Pancreas (tissue), 10 donors: ENCODE measurements around the gene MMP14. TPM values are rescaled to one million over a fixed set of nuclear protein-coding genes. Genes with fewer than 3 reads are reported as not detected.

Experiments
- ATAC-seq, 4 donors: fragments of 200-7000 bp; cut with Tn5 transposase; one replicate each; pipeline versions ENCODE4 v1.8.0 to v1.9.1; 2020; ENCODE audit warnings: mild to moderate bottlenecking in 4 of 4, moderate library complexity in 4 of 4
- DNase-seq, 6 donors: peaks; one replicate each; pipeline ENCODE4 v3.0.0-alpha.2; 2020
- FAIRE-seq: peaks from 2 replicates; lab custom pipeline; 2012; peaks lifted over from hg19 to GRCh38; lab: Jason Lieb, UNC
- H3K27ac ChIP-seq, 4 donors: fragments of 200-600 bp; sonication (generic); 1 replicate in 3 of 4; 2 replicates in 1 of 4; pipeline versions ENCODE4 v1.5.0 to v1.8.0; 2020
- H3K27me3 ChIP-seq, 4 donors: fragments of 200-600 bp; one replicate each; pipeline ENCODE4 v1.8.0; 2021
- H3K36me3 ChIP-seq, 3 donors: fragments of 200-600 bp; sonication (generic) in 1 of 3; one replicate each; pipeline versions ENCODE4 v1.5.0 to v1.8.0; 2020 to 2021
- H3K4me1 ChIP-seq, 3 donors: fragments of 200-600 bp; one replicate each; pipeline ENCODE4 v1.8.0; 2021
- H3K4me3 ChIP-seq, 4 donors: fragments of 200-600 bp; sonication (generic) in 2 of 4; one replicate each; pipeline versions ENCODE4 v1.5.0 to v1.8.0; 2020 to 2021
- H3K9me3 ChIP-seq, 4 donors: fragments of 200-600 bp; one replicate each; pipeline ENCODE4 v1.8.0; 2021
- WGBS, 2 donors: extraction: QIAGEN DNeasy Blood & Tissue Kit; methylation state at CpG; one replicate each; pipeline ENCODE4 v1.1.7; 2013; 5-methylcytosine and 5-hydroxymethylcytosine counted together
- intact Hi-C, 3 donors: fragments of 100-400 bp; cut with DNase I; formaldehyde crosslinking; loops; one replicate each; pipeline versions ENCODE4 v1.11.1 to v1.14.2; 2022
- polyA plus RNA-seq, 2 donors: library from polyadenylated mRNA; stranded (reverse); fragments of 200-250 nt; gene quantifications; one replicate each; pipeline ENCODE4 v1.2.3, GENCODE V29; 2013
- total RNA-seq, 6 donors: library from RNA; stranded (reverse); fragmentation: NEBNext Ultra II Directional in 4 of 6; extraction: Animal tissue kit (Norgen Biotek cat#: 25700) in 4 of 6; gene quantifications; one replicate each; pipeline versions ENCODE4 v1.2.1 to v1.2.4, GENCODE V29; 2021 to 2023
- TF ChIP-seq, protein P1 (sequence below), 4 donors: fragments of 200-600 bp; sonication (generic) in 3 of 4; IDR thresholded peaks; one replicate each; pipeline versions ENCODE4 v1.5.0 to v1.8.0; 2021; ENCODE audit warnings: antibody characterized with exemption in 4 of 4
- donor health status: healthy with polysubstance abuse.
- donor health status: DM: no; HTN: no; CAD: no; lungs with moderate emphysema.
- donor health status: DM: no; HTN: no; CAD: no.
- donor health status: control.
- donor health status: control.
- donor health status: Bipolar disorder and iron deficiency.
- donor health status: DM: yes; HTN: yes; CAD: no.
- donor health status: DM: no; HTN: no; CAD: no.
- donor health status: DM: no; HTN: no; CAD: no.
- donor health status: DM: yes; HTN: yes; CAD: no.

The MMP14 gene
- total and polyA plus RNA-seq, 8 donors, result 18.7 to 146 (median 34.0) TPM

DNA sequence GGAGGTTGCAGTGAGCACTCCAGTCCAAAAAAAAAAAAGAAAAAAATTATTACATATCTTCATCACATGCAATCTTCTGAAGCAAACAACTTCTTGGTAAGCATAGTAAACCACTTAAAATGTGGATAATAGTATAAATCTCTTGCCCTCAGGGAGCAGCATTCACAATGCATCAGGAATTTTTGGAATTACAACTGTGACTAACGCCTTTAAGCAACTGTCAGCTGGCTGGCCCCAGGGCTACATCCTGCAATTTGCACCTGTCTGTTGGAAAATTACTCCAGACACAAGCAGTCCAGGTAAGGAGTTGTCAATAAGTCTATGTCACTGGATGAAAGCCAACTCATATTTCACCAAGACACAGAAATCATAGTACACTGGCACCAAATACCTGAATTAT, 15.7 kb upstream of the MMP14 start:
- no peaks in the 10 kb centered on the region for H3K27me3 ChIP-seq
- H3K27ac ChIP-seq, result peak overlapping the region; percentile 44 to 88 (median 68)
- intact Hi-C loops, result loop anchor here in 1 of 3 donors (5.0 kb wide), 1 partner anchor 37 kb away; no protein-coding TSS in a partner anchor
- FAIRE-seq (no peak), DNase-seq (no peak), ATAC-seq (no peak)
- H3K9me3 ChIP-seq, result no peaks in the 10 kb centered on the region
- H3K36me3 ChIP-seq, result no peaks in the 10 kb centered on the region
- WGBS, 2 donors, result 23 to 25% methylated on average over 1 of the region's 1 CpG
- H3K4me3 ChIP-seq, result no peak overlapping the region
- peaks cover 22 to 42% (median 39%) of the 10 kb centered on the region in 3 donors for H3K4me1 ChIP-seq
- TF ChIP-seq, protein P1, sequence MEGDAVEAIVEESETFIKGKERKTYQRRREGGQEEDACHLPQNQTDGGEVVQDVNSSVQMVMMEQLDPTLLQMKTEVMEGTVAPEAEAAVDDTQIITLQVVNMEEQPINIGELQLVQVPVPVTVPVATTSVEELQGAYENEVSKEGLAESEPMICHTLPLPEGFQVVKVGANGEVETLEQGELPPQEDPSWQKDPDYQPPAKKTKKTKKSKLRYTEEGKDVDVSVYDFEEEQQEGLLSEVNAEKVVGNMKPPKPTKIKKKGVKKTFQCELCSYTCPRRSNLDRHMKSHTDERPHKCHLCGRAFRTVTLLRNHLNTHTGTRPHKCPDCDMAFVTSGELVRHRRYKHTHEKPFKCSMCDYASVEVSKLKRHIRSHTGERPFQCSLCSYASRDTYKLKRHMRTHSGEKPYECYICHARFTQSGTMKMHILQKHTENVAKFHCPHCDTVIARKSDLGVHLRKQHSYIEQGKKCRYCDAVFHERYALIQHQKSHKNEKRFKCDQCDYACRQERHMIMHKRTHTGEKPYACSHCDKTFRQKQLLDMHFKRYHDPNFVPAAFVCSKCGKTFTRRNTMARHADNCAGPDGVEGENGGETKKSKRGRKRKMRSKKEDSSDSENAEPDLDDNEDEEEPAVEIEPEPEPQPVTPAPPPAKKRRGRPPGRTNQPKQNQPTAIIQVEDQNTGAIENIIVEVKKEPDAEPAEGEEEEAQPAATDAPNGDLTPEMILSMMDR (IDR thresholded peaks at IDR 0.05), result no peak

DNA sequence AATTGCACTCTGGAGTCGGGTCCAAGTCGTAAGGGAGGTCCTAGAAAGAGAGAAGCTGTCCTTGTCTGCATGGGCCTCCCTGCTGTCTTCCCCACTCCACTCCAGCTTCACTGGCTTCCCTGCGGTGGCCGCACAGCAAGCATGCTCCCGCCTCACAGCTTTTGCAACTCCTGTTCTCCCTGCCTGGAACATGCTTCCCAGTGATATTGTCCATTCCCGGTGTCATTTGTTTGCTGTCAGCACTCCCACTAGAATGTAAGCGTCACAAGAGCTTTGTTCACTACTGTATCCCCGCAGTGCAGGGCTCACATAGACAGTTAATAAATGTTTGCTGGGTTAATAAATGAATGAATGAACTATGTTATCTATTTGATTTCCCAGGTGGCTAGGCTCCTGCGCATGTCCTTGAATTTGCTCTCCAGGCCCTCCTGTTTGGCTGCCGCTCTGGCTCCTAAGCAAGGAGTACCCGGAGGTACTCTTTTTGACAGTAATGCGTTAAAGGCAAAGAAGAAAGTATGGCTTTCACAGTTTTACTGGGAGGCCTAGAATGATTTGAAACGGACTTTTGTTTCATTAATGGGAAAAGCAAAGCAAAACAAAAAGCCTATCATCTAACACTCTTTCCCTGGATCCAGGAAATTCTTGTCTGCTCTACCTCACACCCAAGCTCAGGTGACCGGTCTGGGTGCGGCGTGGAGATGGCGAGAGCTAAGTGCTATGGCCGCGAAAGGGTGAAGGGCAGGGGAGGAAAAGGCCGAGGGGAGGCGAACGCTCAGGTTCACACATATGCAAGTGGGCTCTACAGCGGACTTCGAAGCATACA, 15.0 kb upstream of the MMP14 start:
- peaks cover 22 to 41% (median 39%) of the 10 kb centered on the region in 3 donors for H3K4me1 ChIP-seq
- intact Hi-C loops, result loop anchor here in 1 of 3 donors (5.0 kb wide), 1 partner anchor 36 kb away; no protein-coding TSS in a partner anchor
- peak in 4 of 6 donors; percentile 59 to 69 (median 66) for DNase-seq
- TF ChIP-seq, protein P1 (IDR thresholded peaks at IDR 0.05), result no peak
- H3K9me3 ChIP-seq, result no peaks in the 10 kb centered on the region
- peak overlapping the region; percentile 44 to 88 (median 68) for H3K27ac ChIP-seq
- no peaks in the 10 kb centered on the region for H3K27me3 ChIP-seq
- no peak overlapping the region for H3K4me3 ChIP-seq
- H3K36me3 ChIP-seq, result no peaks in the 10 kb centered on the region
- no peak for FAIRE-seq
- WGBS, 2 donors, result 22 to 28% methylated on average over 24 of the region's 24 CpGs
- peak; percentile 41 to 76 (median 48) for ATAC-seq

DNA sequence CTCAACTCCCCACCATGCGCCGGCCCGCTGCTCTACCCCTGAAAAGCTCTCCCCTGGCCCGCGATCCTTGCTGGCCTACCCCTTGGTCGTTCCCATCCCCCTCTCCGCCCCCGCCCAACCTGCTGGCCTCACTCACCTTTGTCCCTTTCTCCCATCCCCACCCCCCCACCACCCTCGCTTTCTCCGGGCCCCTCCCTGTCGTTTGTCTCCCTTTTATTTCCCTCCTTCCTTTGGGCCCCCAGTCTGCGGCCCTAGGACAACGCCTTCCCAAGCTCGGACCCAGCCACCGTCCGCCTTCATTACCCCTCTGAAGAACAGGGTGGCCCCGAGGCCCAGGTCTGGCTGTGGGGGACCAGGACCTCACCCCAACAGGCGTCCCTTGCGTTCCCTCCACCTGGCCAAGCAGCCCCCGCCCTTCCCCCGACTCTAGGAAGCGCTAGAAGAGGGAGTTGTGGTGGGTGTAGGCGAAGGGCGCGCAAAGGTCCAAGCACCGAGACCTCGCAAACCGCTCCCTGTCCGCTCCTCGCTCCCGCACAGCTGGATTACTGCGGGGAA, 14.3 kb upstream of the MMP14 start:
- intact Hi-C loops, result loop anchor here in 1 of 3 donors (5.0 kb wide), 1 partner anchor 35 kb away; no protein-coding TSS in a partner anchor
- peak in 3 of 6 donors; percentile 32 to 77 (median 55) for DNase-seq
- WGBS, 2 donors, result 67 to 73% methylated on average over 31 to 32 of the region's 32 CpGs
- Histone ChIP-seq H3K27ac (peak overlapping the region; percentile 52 to 88 (median 68)), H3K9me3 (no peaks in the 10 kb centered on the region), H3K4me3 (peak overlapping the region in 2 of 4 donors; percentile 4 to 41), H3K27me3 (no peaks in the 10 kb centered on the region), H3K36me3 (no peaks in the 10 kb centered on the region), H3K4me1 (peaks cover 22 to 41% (median 39%) of the 10 kb centered on the region in 3 donors)
- ATAC-seq, result no peak
- no peak for FAIRE-seq
- TF ChIP-seq, protein P1 (IDR thresholded peaks at IDR 0.05), result no peak

DNA sequence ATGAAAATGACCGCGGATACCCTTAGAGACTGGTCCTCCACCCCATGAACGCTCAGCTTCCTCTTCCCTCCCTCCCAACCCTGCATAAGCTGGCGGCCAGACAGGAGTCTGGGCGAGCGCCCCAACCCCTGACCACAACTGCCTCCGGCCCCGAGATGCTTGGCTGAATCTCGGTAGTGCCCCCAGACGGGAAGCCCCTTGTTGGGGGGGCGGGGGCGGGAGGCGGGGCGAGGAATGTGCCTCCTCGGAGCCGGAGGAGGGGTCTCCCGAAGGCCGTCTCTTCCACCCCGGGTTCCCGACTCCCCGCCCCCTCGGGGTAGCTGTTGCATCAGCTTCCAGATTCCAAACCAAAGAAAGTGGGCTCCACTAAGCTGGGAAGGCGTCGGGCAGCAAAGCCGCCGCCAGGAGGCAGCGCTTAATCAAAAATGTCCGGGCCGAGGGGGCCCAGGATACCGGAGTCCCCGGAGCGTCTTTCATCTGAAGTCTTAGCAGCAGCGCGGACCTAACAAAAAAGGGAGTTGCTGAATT, 13.8 kb upstream of the MMP14 start:
- DNase-seq (peak; percentile 63 to 83 (median 74)), FAIRE-seq (no peak), ATAC-seq (peak; percentile 44 to 73 (median 67))
- Histone ChIP-seq H3K27me3 (no peaks in the 10 kb centered on the region), H3K9me3 (no peaks in the 10 kb centered on the region), H3K36me3 (no peaks in the 10 kb centered on the region), H3K27ac (peak overlapping the region; percentile 52 to 88 (median 68)), H3K4me1 (peaks cover 22 to 39% (median 39%) of the 10 kb centered on the region in 3 donors), H3K4me3 (peak overlapping the region in 2 of 4 donors; percentile 4 to 41)
- intact Hi-C loops, result loop anchor here in 1 of 3 donors (5.0 kb wide), 1 partner anchor 35 kb away; no protein-coding TSS in a partner anchor
- TF ChIP-seq, protein P1 (IDR thresholded peaks at IDR 0.05), result peak; percentile 48 to 71 (median 62)
- WGBS, 2 donors, result 7 to 8% methylated on average over 34 of the region's 34 CpGs
